ENCODE data around the gene ZNF580. TPM values are rescaled to one million over a fixed set of nuclear protein-coding genes. Genes with fewer than 3 reads are reported as not detected.

ZNF580 gene
- total RNA-seq, 1 experiment from 2014 or later, result 22.8 TPM

GRCh38 chr19:55606471-55606787 lies 34.4 kb upstream of the ZNF580 start:
- H3K79me1 ChIP-seq (ENCODE audit: insufficient read depth, low read depth, low read length, poor library complexity, severe bottlenecking), result peaks cover 4% of the 10 kb centered on the region
- no peak for DNase-seq
- H3K27me3 ChIP-seq (ENCODE audit: insufficient read depth, low read length), result no peaks in the 10 kb centered on the region
- Mint-ChIP-seq H3K4me3 (peak overlapping the region; percentile 92 to 97), H3K27me3 (ENCODE audit: low read depth) (no peaks in the 10 kb centered on the region), H3K9me3 (peaks cover 0 to 4% of the 10 kb centered on the region in 2 experiments; a peak in 1 of 5 replicates), H3K4me1 (peaks cover 27% of the 10 kb centered on the region in 2 experiments), H3K27ac (peak overlapping the region; percentile 92 to 99 (median 97); a peak in 6 of 7 replicates), H3K36me3 (ENCODE audit: insufficient read depth in 1 of 3, low read depth in 3 of 3) (peaks cover 14 to 32% (median 23%) of the 10 kb centered on the region in 3 experiments)
- no peaks in the 10 kb centered on the region for H4K20me1 ChIP-seq (ENCODE audit: control insufficient read depth, insufficient read depth, insufficient read length)
- no peak overlapping the region for H2AK5ac ChIP-seq (ENCODE audit: insufficient read length, low read length)
- H2BK12ac ChIP-seq (ENCODE audit: insufficient read length, low read depth, low read length), result no peak overlapping the region
- no peak overlapping the region for H4K5ac ChIP-seq (ENCODE audit: insufficient read length, low read depth, low read length)
- TF ChIP-seq CTCF (conservative IDR thresholded peaks at IDR 0.05), result no peak
- WGBS (ENCODE audit: extremely low coverage, insufficient read length, low lambda C conversion rate), result no CpG with 5 or more reads among the region's 12 CpGs
- H3K27ac ChIP-seq (ENCODE audit: insufficient read length, low read depth, low read length), result no peak overlapping the region
- peak overlapping the region; percentile 72 for H3K4me2 ChIP-seq (ENCODE audit: insufficient read depth, insufficient read length, low read length)
- H3K23ac ChIP-seq (ENCODE audit: insufficient read length, low read depth, low read length), result no peak overlapping the region
- H3K79me2 ChIP-seq (ENCODE audit: insufficient read depth, low read length), result peaks cover 1% of the 10 kb centered on the region; the same call in 1 of the 2 replicates
- no peak overlapping the region for H3K4ac ChIP-seq (ENCODE audit: low read depth, low read length)
- no peak overlapping the region for H3K18ac ChIP-seq (ENCODE audit: insufficient read length, low read depth, low read length)
- no peak overlapping the region for H4K91ac ChIP-seq (ENCODE audit: insufficient read length, low read depth, low read length)
- no peak overlapping the region for H3T11ph ChIP-seq (ENCODE audit: low read length)
- peak overlapping the region; percentile 45; the same call in 1 of the 2 replicates for H3K14ac ChIP-seq (ENCODE audit: insufficient read depth, low read length)
- peaks cover 8% of the 10 kb centered on the region for H3K23me2 ChIP-seq (ENCODE audit: insufficient read length, low read depth, low read length, poor library complexity, severe bottlenecking)
- H2BK20ac ChIP-seq (ENCODE audit: low read depth, low read length, poor library complexity, severe bottlenecking), result no peak overlapping the region
- H2BK120ac ChIP-seq (ENCODE audit: low read depth, low read length, poor library complexity, severe bottlenecking), result no peak overlapping the region
- H4K8ac ChIP-seq (replicated peaks; ENCODE audit: insufficient read length, low read depth, low read length), result no peak overlapping the region
- H2BK5ac ChIP-seq (ENCODE audit: insufficient read length, low read length), result no peak overlapping the region
- 0 out of 2 replicates have a peak, but pooled peaks cover 3% of the 10 kb centered on the region for H3K4me1 ChIP-seq (ENCODE audit: insufficient read depth, low read length)
- no peaks in the 10 kb centered on the region for H3K9me3 ChIP-seq (ENCODE audit: control insufficient read depth, low read depth, low read length)
- H3K56ac ChIP-seq (ENCODE audit: insufficient read length, low read depth, low read length), result no peak overlapping the region
- no peak overlapping the region for H2BK15ac ChIP-seq (ENCODE audit: low read depth, low read length)
- peak overlapping the region; percentile 75 for H3K9ac ChIP-seq (ENCODE audit: extremely low read depth, insufficient read length, low read length)
- H2AFZ ChIP-seq (ENCODE audit: low read length), result no peak overlapping the region
